HepG2 (cell line): Measurements from ENCODE around the gene ATP5MG. TPM values are rescaled to one million over a fixed set of nuclear protein-coding genes. Genes with fewer than 3 reads are reported as not detected.

ENCODE experiments used
- ATF7-NPFF ChIP-seq: sonication (generic); formaldehyde crosslinking; IDR thresholded peaks from 2 replicates; pipeline ENCODE4 v1.8.1; 2023; ENCODE audit warnings: mild to moderate bottlenecking, low read depth, missing genetic modification reagents, moderate library complexity
- DRAP1 ChIP-seq: IDR thresholded peaks from 2 replicates; pipeline ENCODE4 v1.6.1; 2016; ENCODE audit warnings: missing genetic modification reagents, missing compliant biosample characterization
- ELF1 ChIP-seq: sonication (generic); formaldehyde crosslinking; IDR thresholded peaks from 2 replicates; pipeline ENCODE4 v1.4.0; 2020; ENCODE audit warnings: missing genetic modification reagents
- HNRNPL ChIP-seq: fragments of 200-400 bp; formaldehyde crosslinking; IDR thresholded peaks from 2 replicates; pipeline ENCODE4 v1.6.1; 2017; ENCODE audit warnings: mild to moderate bottlenecking, low read depth, low read length
- JARID2 ChIP-seq: sonication (generic); formaldehyde crosslinking; IDR thresholded peaks from 2 replicates; pipeline ENCODE4 v1.8.1; 2023; ENCODE audit warnings: missing genetic modification reagents, inconsistent platforms; ENCODE audit not compliant: insufficient replicate concordance
- MIXL1 ChIP-seq: IDR thresholded peaks from 2 replicates; pipeline ENCODE4 v1.6.1; 2016
- SOX6 ChIP-seq, 2 experiments: fragments of 450-650 bp in 1 of 2; sonication (generic) in 1 of 2; formaldehyde crosslinking in 1 of 2; IDR thresholded peaks; 2 replicates each; pipeline versions ENCODE4 v1.4.0 to v1.6.1; 2017 to 2020; ENCODE audit warnings: antibody characterized with exemption in 1 of 2, mild to moderate bottlenecking in 1 of 2, missing genetic modification reagents in 1 of 2
- ZHX1 ChIP-seq: sonication (generic); formaldehyde crosslinking; IDR thresholded peaks from 2 replicates; pipeline ENCODE4 v1.8.1; 2022; ENCODE audit warnings: low read depth, mild to moderate bottlenecking, missing genetic modification reagents
- ZNF337 ChIP-seq: sonication (generic); formaldehyde crosslinking; IDR thresholded peaks from 2 replicates; pipeline ENCODE4 v1.5.1; 2020; ENCODE audit warnings: missing genetic modification reagents, low read depth, mild to moderate bottlenecking, borderline replicate concordance
- ZNF407 ChIP-seq: sonication (generic); formaldehyde crosslinking; IDR thresholded peaks from one replicate; pipeline ENCODE4 v1.5.1; 2020; ENCODE audit warnings: mild to moderate bottlenecking, missing genetic modification reagents; ENCODE audit errors: not compliant biosample characterization
- ZNF652 ChIP-seq: IDR thresholded peaks from 2 replicates; pipeline ENCODE4 v1.6.1; 2016; ENCODE audit warnings: low read depth, borderline replicate concordance
- polyA plus RNA-seq, 8 experiments: library from polyadenylated mRNA; depleted of rRNA in 3 of 8; stranded (reverse) in 7 of 8; unstranded in 1 of 8; fragments of >200 nt; fragmentation: Illumina TruSeq in 4 of 8; extraction: Trizol in 4 of 8; gene quantifications; 2 replicates each; pipeline versions ENCODE4 v1.2.1 to v1.2.3, GENCODE V29; 2011 to 2016; ENCODE audit warnings: low read depth in 4 of 8, missing spikeins in 1 of 8, mixed read lengths in 1 of 8; ENCODE audit not compliant: insufficient read depth in 1 of 8
- total RNA-seq, 5 experiments: library from RNA; depleted of rRNA; stranded (reverse); fragments of >200 nt; fragmentation: Illumina TruSeq; extraction: Trizol; gene quantifications; 2 replicates each; pipeline ENCODE4 v1.2.3, GENCODE V29; 2016; ENCODE audit warnings: low read depth in 1 of 5
- TF ChIP-seq, protein P1 (sequence below): sonication (generic); formaldehyde crosslinking; IDR thresholded peaks from 2 replicates; pipeline ENCODE4 v1.5.0; 2020; ENCODE audit warnings: missing genetic modification reagents, mild to moderate bottlenecking, borderline replicate concordance
- TF ChIP-seq, protein P2 (sequence below): fragments of 450-650 bp; IDR thresholded peaks from 2 replicates; pipeline ENCODE4 v1.6.1; 2017; ENCODE audit warnings: mild to moderate bottlenecking

ATP5MG gene
- total and polyA plus RNA-seq, 2 of the 13 experiments (the other 11 are each of a cell fraction or from before 2014, with no cell fraction given) = 260 to 320 TPM

GRCh38 chr11:118359295-118359958 lies 42.0 kb upstream of the ATP5MG start, which contains the start of gene UBE4A (continued):
- TF ChIP-seq ATF7-NPFF (CRISPR knock-in tag) (no peak), ELF1 (CRISPR knock-in tag) (peak; percentile 99), ZNF652 (CRISPR knock-in tag) (no peak), JARID2 (CRISPR knock-in tag) (no peak), DRAP1 (CRISPR knock-in tag) (0 out of 2 replicates have a peak, but pooled peaks have one; percentile 59), MIXL1 (peak; percentile 57; the same call in 1 of the 2 replicates), ZNF337 (CRISPR knock-in tag) (no peak), ZHX1 (CRISPR knock-in tag) (0 out of 2 replicates have a peak, but pooled peaks have one; percentile 23), SOX6 (IDR thresholded peaks at IDR 0.05) (no peak), SOX6 (CRISPR knock-in tag; IDR thresholded peaks at IDR 0.05) (peak; percentile 30; the same call in 1 of the 2 replicates), ZNF407 (CRISPR knock-in tag) (no peak), HNRNPL (peak; percentile 74; the same call in 1 of the 2 replicates)
- TF ChIP-seq, protein P1, sequence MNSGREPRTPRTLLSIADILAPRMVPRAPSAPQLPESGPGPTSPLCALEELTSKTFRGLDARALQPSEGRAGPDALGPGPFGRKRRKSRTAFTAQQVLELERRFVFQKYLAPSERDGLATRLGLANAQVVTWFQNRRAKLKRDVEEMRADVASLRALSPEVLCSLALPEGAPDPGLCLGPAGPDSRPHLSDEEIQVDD = no peak
- TF ChIP-seq, protein P2, sequence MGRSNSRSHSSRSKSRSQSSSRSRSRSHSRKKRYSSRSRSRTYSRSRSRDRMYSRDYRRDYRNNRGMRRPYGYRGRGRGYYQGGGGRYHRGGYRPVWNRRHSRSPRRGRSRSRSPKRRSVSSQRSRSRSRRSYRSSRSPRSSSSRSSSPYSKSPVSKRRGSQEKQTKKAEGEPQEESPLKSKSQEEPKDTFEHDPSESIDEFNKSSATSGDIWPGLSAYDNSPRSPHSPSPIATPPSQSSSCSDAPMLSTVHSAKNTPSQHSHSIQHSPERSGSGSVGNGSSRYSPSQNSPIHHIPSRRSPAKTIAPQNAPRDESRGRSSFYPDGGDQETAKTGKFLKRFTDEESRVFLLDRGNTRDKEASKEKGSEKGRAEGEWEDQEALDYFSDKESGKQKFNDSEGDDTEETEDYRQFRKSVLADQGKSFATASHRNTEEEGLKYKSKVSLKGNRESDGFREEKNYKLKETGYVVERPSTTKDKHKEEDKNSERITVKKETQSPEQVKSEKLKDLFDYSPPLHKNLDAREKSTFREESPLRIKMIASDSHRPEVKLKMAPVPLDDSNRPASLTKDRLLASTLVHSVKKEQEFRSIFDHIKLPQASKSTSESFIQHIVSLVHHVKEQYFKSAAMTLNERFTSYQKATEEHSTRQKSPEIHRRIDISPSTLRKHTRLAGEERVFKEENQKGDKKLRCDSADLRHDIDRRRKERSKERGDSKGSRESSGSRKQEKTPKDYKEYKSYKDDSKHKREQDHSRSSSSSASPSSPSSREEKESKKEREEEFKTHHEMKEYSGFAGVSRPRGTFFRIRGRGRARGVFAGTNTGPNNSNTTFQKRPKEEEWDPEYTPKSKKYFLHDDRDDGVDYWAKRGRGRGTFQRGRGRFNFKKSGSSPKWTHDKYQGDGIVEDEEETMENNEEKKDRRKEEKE = no peak
